Measurements from ENCODE around the gene PDZD8.
"Not testable (repeated sequence)": the region's sequence is repeated elsewhere in the genome, so short reads cannot be mapped to it uniquely, and the experiment has no call there.

PDZD8 gene

GRCh38 chr10:117240621-117241529 lies 134.4 kb downstream of the PDZD8 start, which contains the start of gene SLC18A2:
SLC18A2 (plus strand) TSS chr10:117241114; CDS start chr10:117241694, 580 bp downstream.
- no peak within 1 kb of the TSS for H3K4me3 ChIP-seq (ENCODE audit: low read depth, low read length)

DNA sequence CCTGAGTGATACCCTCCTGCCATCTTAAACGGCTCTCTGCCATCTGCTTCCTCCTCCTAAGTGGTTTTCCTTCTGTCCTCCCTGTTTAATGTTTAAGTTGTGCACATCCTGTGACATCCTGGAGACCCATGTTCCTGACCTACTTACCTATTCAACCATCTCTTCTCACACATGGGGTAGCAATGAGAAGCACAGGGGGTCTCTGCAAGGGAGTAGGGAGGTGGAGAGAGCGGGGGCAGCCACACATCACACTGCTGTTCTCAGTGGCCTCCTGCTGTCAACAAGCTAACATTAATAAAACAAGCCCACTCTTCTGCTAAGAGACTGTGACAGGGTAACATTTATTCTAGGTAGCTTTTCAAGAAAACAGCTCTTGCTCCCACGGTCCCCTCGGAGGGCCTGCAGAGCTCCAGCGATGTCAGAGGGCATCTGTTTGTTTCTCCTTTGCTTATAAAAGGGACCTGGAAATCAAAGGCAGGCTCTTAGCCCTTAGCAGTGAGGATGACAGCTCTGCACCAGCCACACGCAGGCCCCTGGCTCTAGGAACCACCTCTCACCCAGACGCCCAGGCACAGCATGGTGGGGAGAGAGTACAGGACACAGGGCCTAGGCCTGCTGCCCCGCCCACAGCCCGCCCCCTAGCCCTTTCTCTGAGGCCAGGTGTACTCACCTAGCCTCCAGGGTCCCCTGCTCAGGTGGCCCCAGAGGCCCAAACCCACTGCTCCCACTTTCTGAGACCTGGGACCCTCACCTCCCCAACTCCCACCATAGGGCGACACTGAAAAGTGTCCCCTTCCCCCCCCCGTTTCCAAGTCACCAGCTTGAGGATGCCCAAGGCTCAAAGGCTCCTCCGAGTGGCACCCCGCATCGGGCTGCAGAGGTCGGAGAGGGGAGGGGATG lies 135.3 kb downstream of the PDZD8 start:
- TF ChIP-seq, protein P1, sequence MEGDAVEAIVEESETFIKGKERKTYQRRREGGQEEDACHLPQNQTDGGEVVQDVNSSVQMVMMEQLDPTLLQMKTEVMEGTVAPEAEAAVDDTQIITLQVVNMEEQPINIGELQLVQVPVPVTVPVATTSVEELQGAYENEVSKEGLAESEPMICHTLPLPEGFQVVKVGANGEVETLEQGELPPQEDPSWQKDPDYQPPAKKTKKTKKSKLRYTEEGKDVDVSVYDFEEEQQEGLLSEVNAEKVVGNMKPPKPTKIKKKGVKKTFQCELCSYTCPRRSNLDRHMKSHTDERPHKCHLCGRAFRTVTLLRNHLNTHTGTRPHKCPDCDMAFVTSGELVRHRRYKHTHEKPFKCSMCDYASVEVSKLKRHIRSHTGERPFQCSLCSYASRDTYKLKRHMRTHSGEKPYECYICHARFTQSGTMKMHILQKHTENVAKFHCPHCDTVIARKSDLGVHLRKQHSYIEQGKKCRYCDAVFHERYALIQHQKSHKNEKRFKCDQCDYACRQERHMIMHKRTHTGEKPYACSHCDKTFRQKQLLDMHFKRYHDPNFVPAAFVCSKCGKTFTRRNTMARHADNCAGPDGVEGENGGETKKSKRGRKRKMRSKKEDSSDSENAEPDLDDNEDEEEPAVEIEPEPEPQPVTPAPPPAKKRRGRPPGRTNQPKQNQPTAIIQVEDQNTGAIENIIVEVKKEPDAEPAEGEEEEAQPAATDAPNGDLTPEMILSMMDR (IDR thresholded peaks at IDR 0.05; ENCODE audit: low read depth, low read length): no peak
- no peak overlapping the region for H3K4me3 ChIP-seq (ENCODE audit: low read depth, low read length)

More at GRCh38 chr10:117240621-117241529, 134.4 kb downstream of the PDZD8 start, which contains the start of gene SLC18A2:
- TF ChIP-seq, protein P1 (IDR thresholded peaks at IDR 0.05; ENCODE audit: low read depth, low read length): no peak

DNA sequence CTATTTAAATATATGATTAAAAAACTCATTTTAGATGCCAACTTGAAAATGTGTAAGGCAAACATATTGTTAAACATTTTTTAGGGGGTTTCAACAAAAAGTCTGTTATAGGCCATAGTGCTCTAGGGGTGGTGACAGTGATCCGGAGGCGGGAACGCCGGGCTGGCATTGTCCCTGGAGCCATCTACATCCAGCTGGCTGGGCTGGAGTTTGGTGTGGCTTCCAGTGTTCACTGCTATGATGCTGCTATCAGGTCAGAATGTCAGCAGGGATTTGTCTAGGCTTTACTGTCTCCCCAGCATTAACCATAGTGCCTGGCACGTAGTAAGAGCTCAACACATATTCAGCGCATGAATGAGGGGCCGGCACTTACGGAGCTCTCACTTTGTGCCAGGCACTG lies 136.2 kb downstream of the PDZD8 start:
- TF ChIP-seq, protein P1 (IDR thresholded peaks at IDR 0.05; ENCODE audit: low read depth, low read length): no peak
- no peak overlapping the region for H3K4me3 ChIP-seq (ENCODE audit: low read depth, low read length)

DNA sequence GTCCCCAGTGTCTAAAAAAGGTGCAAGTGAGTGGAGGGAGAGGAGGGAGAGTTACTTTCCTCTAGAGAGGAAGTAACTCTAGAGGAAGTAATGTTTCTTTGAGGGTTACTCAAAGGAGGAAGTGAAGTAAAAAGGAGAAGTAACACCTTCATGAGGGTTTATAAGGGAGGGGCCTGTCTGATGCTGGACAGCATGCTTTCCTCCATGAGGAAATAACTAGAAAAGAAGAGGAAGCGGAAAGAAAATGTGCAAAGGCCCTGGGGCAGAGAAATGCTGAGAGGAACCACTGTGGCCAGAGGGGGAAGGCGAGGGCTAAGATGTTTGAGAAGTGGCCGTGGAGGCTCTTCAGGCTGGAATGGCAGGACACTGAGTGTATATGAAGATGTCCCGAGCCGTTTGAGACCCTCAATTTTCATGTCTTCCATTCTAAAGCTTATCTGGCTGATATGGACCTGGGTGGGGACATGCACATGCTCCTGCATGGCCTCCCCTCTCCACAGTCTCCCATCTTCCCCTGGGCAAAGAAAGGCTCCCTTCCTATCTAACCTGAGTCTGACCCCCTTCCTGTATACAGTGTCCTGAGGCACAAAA lies 137.7 kb downstream of the PDZD8 start:
- TF ChIP-seq, protein P1 (IDR thresholded peaks at IDR 0.05; ENCODE audit: low read depth, low read length): no peak
- no peak overlapping the region for H3K4me3 ChIP-seq (ENCODE audit: low read depth, low read length)

GRCh38 chr10:117230107-117230506 lies 145.1 kb downstream of the PDZD8 start:
- H3K4me3 ChIP-seq (ENCODE audit: low read depth, low read length): not testable (repeated sequence)

GRCh38 chr10:117228210-117228609 lies 147.0 kb downstream of the PDZD8 start:
- no peak overlapping the region for H3K4me3 ChIP-seq (ENCODE audit: low read depth, low read length)
- TF ChIP-seq, protein P1 (IDR thresholded peaks at IDR 0.05; ENCODE audit: low read depth, low read length): no peak
